ENCODE data around the gene CEPT1. TPM values are rescaled to one million over a fixed set of nuclear protein-coding genes. Genes with fewer than 3 reads are reported as not detected.

CEPT1 gene
- total and polyA plus RNA-seq, 4 donors = 13.2 to 41.3 (median 19.1) TPM

DNA sequence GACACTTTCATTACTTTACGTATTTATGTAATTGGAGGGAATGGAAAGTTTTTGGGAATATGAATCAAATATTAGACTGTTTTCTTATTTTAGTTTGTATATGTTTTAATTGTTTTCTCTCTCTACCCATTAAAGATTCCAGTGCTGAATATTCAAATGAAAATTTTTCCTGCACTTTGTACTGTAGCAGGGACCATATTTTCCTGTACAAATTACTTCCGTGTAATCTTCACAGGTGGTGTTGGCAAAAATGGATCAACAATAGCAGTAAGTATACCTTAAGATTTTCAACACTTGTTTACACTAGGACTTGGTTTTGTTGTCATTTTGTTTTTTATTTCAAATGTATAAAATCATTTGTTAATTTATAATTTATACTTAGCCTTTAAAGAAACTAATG lies 42.0 kb downstream of the CEPT1 start:
- no peak overlapping the region for H3K4me3 ChIP-seq (ENCODE audit: low read length in 2 of 2)
- no peak for ATAC-seq (ENCODE audit: low FRiP score)
- no peaks in the 10 kb centered on the region for H3K4me1 ChIP-seq (ENCODE audit: control insufficient read depth in 1 of 2, insufficient read depth in 2 of 2, low read length in 2 of 2)
- no peaks in the 10 kb centered on the region for H3K9me3 ChIP-seq (ENCODE audit: control insufficient read depth, low read length)
- intact Hi-C loops (cut with DNase I) = no loop called here
- H3K27ac ChIP-seq (ENCODE audit: low read depth in 1 of 2, low read length in 2 of 2) = no peak overlapping the region
- no peak for DNase-seq
- 95 to 96% methylated on average over 2 of the region's 2 CpGs for whole genome bisulfite sequencing, 2 donors
- no peaks in the 10 kb centered on the region for H3K27me3 ChIP-seq (ENCODE audit: control insufficient read depth in 1 of 2, insufficient read depth in 2 of 2, low read length in 1 of 2)
- H3K36me3 ChIP-seq (ENCODE audit: control insufficient read depth in 1 of 2, insufficient read depth in 2 of 2, low read length in 1 of 2) = peaks cover 2 to 4% of the 10 kb centered on the region in 2 donors

DNA sequence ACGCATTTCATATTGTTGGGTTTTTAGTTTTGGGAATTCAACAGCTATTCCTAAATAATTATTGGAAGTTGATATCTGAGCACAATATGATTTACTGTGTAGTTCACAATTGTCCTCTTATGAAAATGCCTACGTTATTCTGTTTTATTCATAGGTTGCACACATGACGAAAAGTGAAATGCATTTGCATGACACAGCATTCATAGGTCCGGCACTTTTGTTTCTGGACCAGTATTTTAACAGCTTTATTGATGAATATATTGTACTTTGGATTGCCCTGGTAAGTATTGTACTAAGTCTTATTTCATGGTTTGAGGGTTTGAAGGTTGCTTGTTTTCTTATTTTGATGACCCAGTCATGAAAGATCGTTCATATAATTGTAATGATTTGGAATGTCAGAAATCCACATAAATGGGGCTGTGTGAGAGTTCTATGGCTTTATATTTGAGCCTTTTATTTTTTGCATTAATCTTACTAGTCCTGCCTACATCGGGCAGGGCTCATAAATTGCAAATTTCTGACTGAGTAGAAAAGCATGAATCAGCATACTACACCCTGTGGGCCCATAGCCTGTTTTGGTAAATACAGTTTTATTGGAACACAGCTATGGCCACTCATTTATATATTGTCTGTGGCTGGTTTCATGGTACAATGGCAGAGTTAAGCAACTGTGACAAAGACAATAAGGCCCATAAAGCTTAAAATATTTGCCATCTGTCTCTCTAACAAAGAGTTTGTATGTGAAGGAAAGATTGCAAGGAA lies 43.5 kb downstream of the CEPT1 start:
- peaks cover 2 to 8% of the 10 kb centered on the region in 2 donors for H3K36me3 ChIP-seq (ENCODE audit: control insufficient read depth in 1 of 2, insufficient read depth in 2 of 2, low read length in 1 of 2)
- H3K9me3 ChIP-seq (ENCODE audit: control insufficient read depth, low read length) = no peaks in the 10 kb centered on the region
- H3K27ac ChIP-seq (ENCODE audit: low read depth in 1 of 2, low read length in 2 of 2) = no peak overlapping the region
- DNase-seq (no peak), ATAC-seq (ENCODE audit: low FRiP score) (no peak)
- intact Hi-C loops (cut with DNase I) = no loop called here
- no peaks in the 10 kb centered on the region for H3K4me1 ChIP-seq (ENCODE audit: control insufficient read depth in 1 of 2, insufficient read depth in 2 of 2, low read length in 2 of 2)
- no peaks in the 10 kb centered on the region for H3K27me3 ChIP-seq (ENCODE audit: control insufficient read depth in 1 of 2, insufficient read depth in 2 of 2, low read length in 1 of 2)
- 92 to 93% methylated on average over 6 of the region's 6 CpGs for WGBS, 2 donors
- no peak overlapping the region for H3K4me3 ChIP-seq (ENCODE audit: low read length in 2 of 2)

DNA sequence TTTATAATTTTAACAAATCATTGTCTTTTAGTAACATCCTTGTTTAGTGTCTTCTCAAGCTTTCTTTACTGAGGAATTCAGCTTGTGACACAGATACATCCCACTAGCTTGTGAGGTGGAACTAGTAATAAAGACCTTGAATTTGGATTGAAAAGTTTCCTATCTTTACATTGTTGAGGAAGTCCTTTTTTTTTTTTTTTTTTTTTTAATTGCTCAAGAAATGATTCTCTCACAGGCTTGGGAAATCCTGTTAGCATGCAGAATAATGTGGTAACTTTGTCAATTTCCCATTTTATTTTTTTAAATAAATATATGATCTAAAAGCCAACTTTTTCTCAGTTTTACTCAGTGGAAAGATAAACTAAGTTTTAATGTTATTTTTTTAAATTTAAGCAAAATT lies 44.6 kb downstream of the CEPT1 start:
- Histone ChIP-seq H3K27ac (ENCODE audit: low read depth in 1 of 2, low read length in 2 of 2) (no peak overlapping the region), H3K27me3 (ENCODE audit: control insufficient read depth in 1 of 2, insufficient read depth in 2 of 2, low read length in 1 of 2) (no peaks in the 10 kb centered on the region), H3K4me1 (ENCODE audit: control insufficient read depth in 1 of 2, insufficient read depth in 2 of 2, low read length in 2 of 2) (no peaks in the 10 kb centered on the region), H3K9me3 (ENCODE audit: control insufficient read depth, low read length) (no peaks in the 10 kb centered on the region), H3K36me3 (ENCODE audit: control insufficient read depth in 1 of 2, insufficient read depth in 2 of 2, low read length in 1 of 2) (peaks cover 2 to 8% of the 10 kb centered on the region in 2 donors), H3K4me3 (ENCODE audit: low read length in 2 of 2) (no peak overlapping the region)
- no peak for ATAC-seq (ENCODE audit: low FRiP score)
- intact Hi-C loops (cut with DNase I) = no loop called here
- DNase-seq = no peak

DNA sequence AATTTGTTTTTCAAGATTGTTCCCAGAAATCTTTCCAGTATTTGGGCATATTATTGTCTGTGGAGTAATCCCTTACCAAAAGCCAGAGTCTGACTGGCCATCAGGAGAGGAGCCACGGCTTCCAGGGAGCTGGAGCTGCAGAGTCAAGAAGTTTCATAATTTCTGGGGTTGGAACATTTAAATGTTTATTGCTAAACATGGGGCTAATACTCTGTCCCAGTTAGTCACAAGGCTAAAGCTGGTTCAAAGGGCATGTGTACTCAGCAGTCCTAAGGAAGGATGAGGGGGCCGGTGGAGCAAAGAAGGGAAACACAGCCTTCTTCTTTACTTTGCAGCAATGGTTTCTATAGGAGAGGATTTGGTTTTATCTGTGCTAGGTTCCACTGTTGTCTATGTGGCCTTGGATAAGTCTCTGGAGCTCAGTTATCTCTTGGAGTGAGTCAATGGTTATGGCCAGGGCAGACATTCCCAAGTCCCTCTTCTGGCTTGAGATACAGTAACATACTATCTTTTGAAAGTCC lies 51.0 kb downstream of the CEPT1 start:
- DNase-seq = no peak
- no peak overlapping the region for H3K27ac ChIP-seq (ENCODE audit: low read depth in 1 of 2, low read length in 2 of 2)
- WGBS, 2 donors = 89 to 93% methylated on average over 2 of the region's 2 CpGs

DNA sequence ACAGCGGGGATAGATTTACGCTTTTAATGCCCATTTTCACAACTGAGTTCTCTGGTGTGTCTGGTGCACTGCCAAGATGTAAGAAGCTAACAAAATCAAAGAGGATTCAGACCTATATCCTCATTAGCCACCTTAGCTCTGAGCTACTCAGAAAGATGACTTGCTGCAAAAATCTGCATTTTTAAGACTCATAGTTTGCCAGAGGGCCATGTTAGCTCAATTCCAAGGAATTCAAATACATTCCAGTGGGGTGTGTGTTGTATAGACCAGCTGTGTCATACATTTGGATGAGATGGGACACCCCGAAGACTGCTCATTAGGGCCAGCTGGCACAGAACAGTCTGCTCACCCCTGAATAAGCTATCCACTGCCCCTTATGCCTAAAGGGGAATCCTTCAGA lies 51.5 kb downstream of the CEPT1 start:
- H3K4me3 ChIP-seq (ENCODE audit: low read length in 2 of 2) = no peak overlapping the region
- no peaks in the 10 kb centered on the region for H3K4me1 ChIP-seq (ENCODE audit: control insufficient read depth in 1 of 2, insufficient read depth in 2 of 2, low read length in 2 of 2)
- no peaks in the 10 kb centered on the region for H3K27me3 ChIP-seq (ENCODE audit: control insufficient read depth in 1 of 2, insufficient read depth in 2 of 2, low read length in 1 of 2)
- intact Hi-C loops (cut with DNase I) = loop anchor here in 1 of 2 donors (10.0 kb wide), 1 partner anchor 63 kb away; no protein-coding TSS in a partner anchor
- 47 to 72% methylated on average over 3 of the region's 3 CpGs for WGBS, 2 donors
- no peak overlapping the region for H3K27ac ChIP-seq (ENCODE audit: low read depth in 1 of 2, low read length in 2 of 2)
- ATAC-seq (ENCODE audit: low FRiP score) (no peak), DNase-seq (no peak)
- no peaks in the 10 kb centered on the region for H3K9me3 ChIP-seq (ENCODE audit: control insufficient read depth, low read length)
- H3K36me3 ChIP-seq (ENCODE audit: control insufficient read depth in 1 of 2, insufficient read depth in 2 of 2, low read length in 1 of 2) = peaks cover 2 to 7% of the 10 kb centered on the region in 2 donors

More for the DNA sequence above, 51.0 kb downstream of the CEPT1 start:
- peak; percentile 64 for ATAC-seq (ENCODE audit: low FRiP score)
- Histone ChIP-seq H3K4me1 (ENCODE audit: control insufficient read depth in 1 of 2, insufficient read depth in 2 of 2, low read length in 2 of 2) (no peaks in the 10 kb centered on the region), H3K4me3 (ENCODE audit: low read length in 2 of 2) (no peak overlapping the region), H3K27me3 (ENCODE audit: control insufficient read depth in 1 of 2, insufficient read depth in 2 of 2, low read length in 1 of 2) (no peaks in the 10 kb centered on the region), H3K36me3 (ENCODE audit: control insufficient read depth in 1 of 2, insufficient read depth in 2 of 2, low read length in 1 of 2) (peaks cover 2 to 8% of the 10 kb centered on the region in 2 donors), H3K9me3 (ENCODE audit: control insufficient read depth, low read length) (no peaks in the 10 kb centered on the region)
- intact Hi-C loops (cut with DNase I) = loop anchor here in 1 of 2 donors (10.0 kb wide), 1 partner anchor 64 kb away; no protein-coding TSS in a partner anchor

DNA sequence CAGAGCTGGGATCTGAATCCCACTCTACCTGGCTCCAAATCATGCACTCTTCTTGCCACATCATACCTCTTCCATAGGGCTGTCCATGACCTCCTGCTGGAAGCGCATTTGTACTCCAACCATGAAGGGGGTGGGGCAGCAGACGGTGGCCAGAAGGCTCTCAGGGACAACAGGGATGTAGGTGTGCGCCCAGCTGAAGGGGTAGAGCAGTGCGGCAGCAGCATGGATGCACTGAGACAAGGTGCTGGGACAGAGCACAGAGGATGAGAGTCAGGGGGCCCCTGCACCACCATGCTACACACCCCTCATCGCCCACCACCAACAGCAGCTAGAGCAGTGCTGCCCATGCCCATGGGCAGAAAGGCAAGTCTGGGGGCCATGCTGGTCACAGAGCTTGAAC lies 52.1 kb downstream of the CEPT1 start:
- intact Hi-C loops (cut with DNase I) = loop anchor here in 1 of 2 donors (10.0 kb wide), 1 partner anchor 63 kb away; no protein-coding TSS in a partner anchor
- H3K9me3 ChIP-seq (ENCODE audit: control insufficient read depth, low read length) = no peaks in the 10 kb centered on the region
- ATAC-seq (ENCODE audit: low FRiP score) (no peak), DNase-seq (no peak)
- H3K27ac ChIP-seq (ENCODE audit: low read depth in 1 of 2, low read length in 2 of 2) = no peak overlapping the region
- peaks cover 0 to 4% of the 10 kb centered on the region in 2 donors for H3K36me3 ChIP-seq (ENCODE audit: control insufficient read depth in 1 of 2, insufficient read depth in 2 of 2, low read length in 1 of 2)
- 93 to 95% methylated on average over 5 of the region's 5 CpGs for whole genome bisulfite sequencing, 2 donors
- no peak overlapping the region for H3K4me3 ChIP-seq (ENCODE audit: low read length in 2 of 2)
- no peaks in the 10 kb centered on the region for H3K4me1 ChIP-seq (ENCODE audit: control insufficient read depth in 1 of 2, insufficient read depth in 2 of 2, low read length in 2 of 2)
- no peaks in the 10 kb centered on the region for H3K27me3 ChIP-seq (ENCODE audit: control insufficient read depth in 1 of 2, insufficient read depth in 2 of 2, low read length in 1 of 2)

- no peaks in the 10 kb centered on the region for H3K27me3 ChIP-seq (ENCODE audit: control insufficient read depth in 1 of 2, insufficient read depth in 2 of 2, low read length in 1 of 2)
- peak; percentile 13 for ATAC-seq (ENCODE audit: low FRiP score)
- no peak for DNase-seq
- H3K9me3 ChIP-seq (ENCODE audit: control insufficient read depth, low read length) = no peaks in the 10 kb centered on the region
- H3K27ac ChIP-seq (ENCODE audit: low read depth in 1 of 2, low read length in 2 of 2) = no peak overlapping the region
- 34 to 37% methylated on average over 10 of the region's 10 CpGs for WGBS, 2 donors
- intact Hi-C loops (cut with DNase I) = loop anchor here in 1 of 2 donors (10.0 kb wide), 1 partner anchor 62 kb away; no protein-coding TSS in a partner anchor
- no peak overlapping the region for H3K4me3 ChIP-seq (ENCODE audit: low read length in 2 of 2)
- H3K36me3 ChIP-seq (ENCODE audit: control insufficient read depth in 1 of 2, insufficient read depth in 2 of 2, low read length in 1 of 2) = no peaks in the 10 kb centered on the region
- no peaks in the 10 kb centered on the region for H3K4me1 ChIP-seq (ENCODE audit: control insufficient read depth in 1 of 2, insufficient read depth in 2 of 2, low read length in 2 of 2)
These were observed 52.9 kb downstream of the CEPT1 start for GRCh38 chr1:111192658-111193519.

DNA sequence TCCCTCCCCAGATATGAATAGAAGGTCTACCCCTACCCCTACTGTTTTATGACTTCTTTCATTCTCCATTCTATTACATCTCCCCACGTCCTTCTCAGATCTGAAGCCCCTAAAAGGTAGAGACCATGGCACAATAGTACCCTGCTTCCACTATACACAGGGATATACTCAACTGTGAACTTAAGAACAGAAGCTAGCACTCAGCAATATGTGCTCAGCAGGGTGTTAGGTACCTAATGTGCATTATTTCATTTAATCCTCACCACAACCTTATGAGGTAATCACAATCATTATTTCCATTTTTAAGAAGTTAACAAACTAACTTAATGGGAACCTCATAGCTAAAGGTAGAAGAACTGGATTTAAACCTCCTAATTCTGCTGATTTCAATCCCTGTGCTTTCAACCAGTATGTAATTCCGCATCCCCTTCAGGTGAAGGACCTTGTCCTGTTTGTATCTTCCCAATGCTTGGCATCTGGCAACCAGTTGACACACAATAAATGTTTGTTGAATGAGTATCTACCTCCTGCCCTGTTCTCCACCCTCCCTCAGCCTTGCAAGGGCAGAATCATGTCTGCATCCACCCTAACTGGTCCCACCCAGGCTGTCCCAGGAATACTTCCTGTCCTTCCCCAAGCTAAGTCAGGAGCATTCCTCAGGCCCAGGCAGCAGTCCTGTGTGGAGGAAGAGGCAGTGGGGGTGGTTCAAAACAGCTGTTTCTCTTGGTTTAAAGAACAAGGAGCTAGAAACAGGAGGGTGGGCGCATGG lies 53.9 kb downstream of the CEPT1 start:
- ATAC-seq (ENCODE audit: low FRiP score) (no peak), DNase-seq (no peak)

More for the DNA sequence above, 53.9 kb downstream of the CEPT1 start:
- Histone ChIP-seq H3K36me3 (ENCODE audit: control insufficient read depth in 1 of 2, insufficient read depth in 2 of 2, low read length in 1 of 2) (no peaks in the 10 kb centered on the region), H3K9me3 (ENCODE audit: control insufficient read depth, low read length) (no peaks in the 10 kb centered on the region), H3K27me3 (ENCODE audit: control insufficient read depth in 1 of 2, insufficient read depth in 2 of 2, low read length in 1 of 2) (no peaks in the 10 kb centered on the region), H3K4me3 (ENCODE audit: low read length in 2 of 2) (no peak overlapping the region), H3K27ac (ENCODE audit: low read depth in 1 of 2, low read length in 2 of 2) (no peak overlapping the region), H3K4me1 (ENCODE audit: control insufficient read depth in 1 of 2, insufficient read depth in 2 of 2, low read length in 2 of 2) (no peaks in the 10 kb centered on the region)
- 88 to 94% methylated on average over 3 of the region's 3 CpGs for WGBS, 2 donors
- intact Hi-C loops (cut with DNase I) = loop anchor here in 1 of 2 donors (10.0 kb wide), 1 partner anchor 61 kb away; no protein-coding TSS in a partner anchor

All from aorta (tissue), 5 donors.